Inflammatory macrophage treated with lipopolysaccharide for 1 hour (primary cell): ENCODE data around the gene TMEM119.
"Not testable (repeated sequence)": the region's sequence is repeated elsewhere in the genome, so short reads cannot be mapped to it uniquely, and the experiment has no call there.

ENCODE experiments used
- DNase-seq, 2 donors: peaks; one replicate each; pipeline ENCODE4 v3.0.0-alpha.2; 2020 to 2022

TMEM119 gene

GRCh38 chr12:108598553-108599250 lies 818 bp upstream of the TMEM119 start:
- no peak for DNase-seq

- no peak for DNase-seq
These were observed 878 bp downstream of the TMEM119 start for GRCh38 chr12:108596854-108597558.

GRCh38 chr12:108595711-108596647 lies 1.9 kb downstream of the TMEM119 start:
- DNase-seq = no peak

- no peak for DNase-seq
These were observed 2.7 kb downstream of the TMEM119 start for GRCh38 chr12:108594960-108595710.

- no peak for DNase-seq
These were observed 3.5 kb downstream of the TMEM119 start for GRCh38 chr12:108594323-108594903.

GRCh38 chr12:108592033-108592909 lies 5.6 kb downstream of the TMEM119 start:
- no peak for DNase-seq

- no peak for DNase-seq
These were observed 6.5 kb downstream of the TMEM119 start for GRCh38 chr12:108591267-108591980.

- DNase-seq = not testable (repeated sequence)
These were observed 7.4 kb downstream of the TMEM119 start for GRCh38 chr12:108590463-108590862.

- no peak for DNase-seq
These were observed 8.0 kb downstream of the TMEM119 start for GRCh38 chr12:108589840-108590229.

- no peak for DNase-seq
These were observed 8.7 kb downstream of the TMEM119 start for GRCh38 chr12:108589028-108589839.

GRCh38 chr12:108587826-108588225 lies 10.1 kb downstream of the TMEM119 start:
- no peak for DNase-seq

- no peak for DNase-seq
These were observed 11.6 kb downstream of the TMEM119 start for GRCh38 chr12:108586306-108586705.

- DNase-seq = no peak
These were observed 12.0 kb downstream of the TMEM119 start for GRCh38 chr12:108585864-108586263.

- DNase-seq = no peak
These were observed 13.3 kb downstream of the TMEM119 start for GRCh38 chr12:108584456-108585065.

- no peak for DNase-seq
These were observed 13.9 kb downstream of the TMEM119 start for GRCh38 chr12:108583991-108584390.

- no peak for DNase-seq
These were observed 14.7 kb downstream of the TMEM119 start for GRCh38 chr12:108582978-108583770.

GRCh38 chr12:108582509-108582908 lies 15.4 kb downstream of the TMEM119 start:
- no peak for DNase-seq
